EL (cell line): ENCODE data around the gene OR1M1.
"Not testable (repeated sequence)": the region's sequence is repeated elsewhere in the genome, so short reads cannot be mapped to it uniquely, and the experiment has no call there.

Source experiments
- DNase-seq: peaks from one replicate; pipeline ENCODE4 v3.0.0-alpha.2; 2016

OR1M1 gene

DNA sequence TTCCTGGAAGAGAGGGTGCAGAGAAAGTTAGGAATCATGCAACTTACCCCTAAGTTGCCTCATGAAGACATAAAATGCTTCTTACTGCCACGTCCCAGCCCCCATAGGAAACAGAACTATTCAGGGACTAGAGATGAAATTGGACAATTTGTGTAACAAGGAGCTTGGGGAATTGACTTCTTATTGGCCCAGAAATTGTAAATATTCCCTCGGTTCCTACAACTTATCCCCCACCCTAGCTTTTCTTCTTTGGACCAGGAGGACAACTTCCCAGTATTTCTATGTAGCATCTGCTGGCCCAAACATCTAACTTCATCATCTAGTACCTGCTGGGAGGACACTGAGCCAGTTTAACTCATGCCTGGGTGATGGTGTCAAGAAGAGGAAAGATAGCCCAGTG lies at the start of gene OR1M1:
OR1M1 (plus strand) TSS at position 301 of the 400 bp plus-strand sequence. CDS start 6,184 bp downstream, outside the sequence.
- no peak for DNase-seq

DNA sequence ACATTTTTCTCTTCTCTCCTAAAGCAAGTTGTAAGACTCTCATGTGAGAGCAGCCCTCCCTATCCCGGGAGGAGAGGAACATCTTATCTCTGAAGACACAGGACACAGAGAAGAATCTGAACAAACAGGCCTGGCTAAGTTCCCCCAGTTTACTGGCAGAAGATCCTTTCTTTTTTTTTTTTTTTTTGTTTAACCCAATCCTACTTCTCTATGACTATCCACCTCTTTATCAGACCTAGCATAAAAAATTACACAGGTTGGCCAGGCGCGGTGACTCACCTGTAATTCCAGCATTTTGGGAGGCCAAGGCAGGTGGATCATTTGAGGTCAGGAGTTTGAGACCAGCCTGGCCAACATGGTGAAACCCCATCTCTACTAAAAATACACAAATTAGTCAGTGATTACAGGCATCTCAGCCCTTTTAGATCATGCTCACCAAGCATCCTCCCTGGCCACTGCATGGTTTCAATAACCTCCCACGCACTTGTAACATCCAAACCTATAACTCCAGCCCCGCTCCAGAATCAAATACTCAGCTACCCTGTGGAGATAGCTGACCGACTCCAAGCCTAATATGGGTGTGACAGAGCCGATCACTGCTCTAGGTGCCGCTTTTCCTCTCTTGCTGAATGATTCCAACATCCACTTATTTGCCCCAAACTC lies 49.3 kb upstream of the OR1M1 start:
- DNase-seq, result no peak

- no peak for DNase-seq
Measured at GRCh38 chr19:9039728-9040127, 47.1 kb upstream of the OR1M1 start.

DNA sequence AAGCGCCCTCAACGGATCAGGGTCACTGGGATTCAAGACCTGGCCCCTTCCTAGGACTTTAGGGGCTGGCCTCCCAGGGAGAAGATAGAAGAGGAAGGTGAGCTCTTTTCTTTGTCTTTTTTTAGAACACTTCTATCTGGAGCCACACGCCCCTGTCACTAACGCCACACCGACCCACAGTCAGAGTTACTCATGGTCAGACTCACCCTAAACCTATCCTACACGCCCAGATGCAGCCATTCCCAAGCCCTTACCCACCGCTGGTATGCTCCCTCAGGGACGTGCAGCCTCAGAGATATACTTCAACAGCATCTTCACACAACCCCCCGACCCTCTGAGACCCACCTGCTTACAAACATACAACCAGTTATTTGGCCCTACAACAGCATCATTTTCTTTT lies 46.7 kb upstream of the OR1M1 start:
- DNase-seq, result no peak

GRCh38 chr19:9041023-9041422 lies 45.8 kb upstream of the OR1M1 start:
- no peak for DNase-seq

DNA sequence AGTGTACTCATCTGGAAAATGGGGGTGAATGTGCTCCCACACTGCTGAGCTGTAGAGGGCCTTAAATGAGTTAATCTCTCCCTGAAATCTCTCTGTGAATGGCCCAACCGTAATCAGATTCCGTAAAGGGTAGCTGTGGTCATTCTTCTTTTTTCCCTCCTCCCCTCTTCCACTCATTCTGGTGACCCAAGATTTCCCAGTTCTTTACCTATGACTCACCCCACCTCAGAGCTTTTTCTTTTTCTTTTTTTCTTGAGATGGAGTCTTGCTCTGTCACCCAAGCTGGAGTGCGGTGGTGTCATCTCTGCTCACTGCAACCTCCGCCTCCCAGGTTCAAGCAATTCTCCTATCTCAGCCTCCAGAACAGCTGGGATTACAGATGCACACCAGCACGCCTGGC lies 43.3 kb upstream of the OR1M1 start:
- no peak for DNase-seq

DNA sequence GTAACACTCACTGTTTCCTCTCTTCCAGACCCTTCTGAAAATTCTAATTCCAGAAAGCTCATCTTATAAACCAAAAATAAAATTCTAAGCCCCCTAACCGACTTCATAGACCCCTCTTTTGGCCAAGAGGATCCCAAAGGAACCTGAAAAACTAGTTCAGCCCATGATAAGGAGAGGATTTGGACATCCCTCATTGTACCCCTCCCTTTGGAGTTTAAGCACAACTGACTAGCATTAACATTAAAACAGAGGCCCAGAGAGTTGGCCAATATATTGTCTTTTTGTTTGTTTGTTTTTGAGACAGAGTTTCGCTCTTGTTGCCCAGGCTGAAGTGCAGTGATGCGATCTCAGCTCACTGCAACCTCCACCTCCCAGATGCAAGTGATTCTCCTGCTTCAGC lies 42.4 kb upstream of the OR1M1 start:
- no peak for DNase-seq

GRCh38 chr19:9046694-9047093 lies 40.2 kb upstream of the OR1M1 start:
- DNase-seq, result no peak

- DNase-seq, result no peak
Measured at GRCh38 chr19:9052894-9053293, 34.0 kb upstream of the OR1M1 start.

DNA sequence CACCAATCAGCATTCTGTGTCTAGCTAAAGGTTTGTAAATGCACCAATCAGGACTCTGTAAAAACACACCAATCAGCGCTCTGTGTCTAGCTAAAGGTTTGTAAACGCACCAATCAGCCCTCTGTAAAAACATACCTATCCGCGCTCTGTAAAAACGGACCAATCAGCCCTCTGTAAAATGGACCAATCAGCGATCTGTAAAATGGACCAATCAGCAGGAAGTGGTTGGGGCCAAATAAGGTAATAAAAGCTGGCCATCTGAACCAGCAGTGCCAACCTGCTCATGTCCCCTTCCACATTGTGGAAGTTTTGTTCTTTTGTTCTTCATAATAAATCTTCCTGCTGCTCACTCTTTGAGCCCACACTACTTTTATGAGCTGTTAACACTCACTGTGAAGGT lies 33.2 kb upstream of the OR1M1 start:
- not testable (repeated sequence) for DNase-seq

DNA sequence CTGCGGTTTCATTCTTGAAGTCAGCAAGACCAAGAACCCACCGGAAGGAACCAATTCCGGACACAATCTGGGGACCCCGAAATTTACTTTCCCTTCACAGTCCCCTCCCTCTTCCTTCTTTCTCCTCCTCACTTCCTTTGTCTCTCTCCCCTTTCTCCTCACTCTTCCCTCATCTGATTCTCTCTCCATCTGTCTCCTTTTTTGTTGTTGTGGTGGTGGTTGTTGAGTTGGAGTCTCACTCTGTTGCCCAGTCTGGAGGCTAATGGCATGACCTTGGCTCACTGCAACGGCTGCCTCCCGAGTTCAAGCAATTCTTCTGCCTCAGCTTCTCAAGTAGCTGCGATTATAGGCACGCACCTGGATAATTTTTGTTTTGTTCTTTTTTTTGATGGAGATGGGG lies 32.7 kb upstream of the OR1M1 start:
- no peak for DNase-seq

GRCh38 chr19:9054765-9055164 lies 32.1 kb upstream of the OR1M1 start:
- no peak for DNase-seq

DNA sequence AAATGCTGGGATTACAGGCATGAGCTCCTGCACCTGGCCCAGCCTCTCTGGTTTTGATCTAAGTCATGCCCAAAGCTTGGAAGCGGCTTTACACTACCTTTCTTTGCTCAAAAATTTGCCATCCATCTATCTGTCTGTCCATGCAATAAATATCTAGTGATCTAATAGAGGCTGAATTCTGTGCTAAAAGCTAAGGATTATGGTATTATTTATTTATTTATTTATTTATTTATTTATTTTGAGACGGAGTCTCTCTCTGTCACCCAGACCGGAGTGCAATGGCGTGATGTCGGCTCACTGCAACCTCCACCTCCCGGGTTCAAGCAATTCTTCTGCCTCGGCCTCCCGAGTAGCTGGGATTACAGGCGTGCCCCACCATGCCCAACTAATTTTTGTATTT lies 30.7 kb upstream of the OR1M1 start:
- not testable (repeated sequence) for DNase-seq

GRCh38 chr19:9057505-9058258 lies 29.2 kb upstream of the OR1M1 start:
- no peak for DNase-seq

DNA sequence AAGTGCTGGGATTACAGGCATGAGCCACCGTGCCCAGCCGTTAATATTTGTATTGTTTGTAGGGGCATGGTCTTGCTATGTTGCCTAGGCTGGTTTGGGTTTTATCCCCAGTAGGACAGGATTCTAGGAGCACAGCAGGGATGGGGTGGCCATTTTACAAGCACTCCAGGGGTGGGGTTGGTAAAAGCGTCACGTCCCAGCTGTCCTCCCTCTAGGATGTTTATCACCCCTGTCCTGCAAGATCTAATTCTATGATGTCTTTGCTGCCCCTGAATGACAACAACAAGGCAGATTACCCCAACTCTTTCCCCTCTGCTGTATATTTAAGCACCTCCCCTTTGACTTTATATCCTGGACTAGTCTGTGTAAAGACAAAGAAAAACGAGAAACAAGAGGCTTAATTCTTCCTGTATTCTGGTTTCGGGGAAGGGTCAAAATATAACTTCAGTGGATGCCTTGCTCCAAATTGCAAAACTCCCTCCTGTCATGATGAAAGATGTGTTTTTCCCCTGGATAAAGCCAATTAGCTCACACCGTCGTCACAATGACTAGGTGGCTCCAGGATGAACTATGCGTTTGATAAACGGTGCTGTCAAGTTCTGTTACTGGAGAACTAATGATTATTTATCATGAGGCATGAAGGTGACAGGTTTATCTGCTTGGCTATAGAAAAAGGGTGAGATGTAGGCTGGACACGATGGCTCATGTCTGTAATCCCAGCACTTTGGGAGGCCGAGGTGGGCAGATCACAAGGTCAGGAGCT lies 27.8 kb upstream of the OR1M1 start:
- DNase-seq, result no peak

- DNase-seq, result no peak
Measured at GRCh38 chr19:9060564-9061340, 26.1 kb upstream of the OR1M1 start.

DNA sequence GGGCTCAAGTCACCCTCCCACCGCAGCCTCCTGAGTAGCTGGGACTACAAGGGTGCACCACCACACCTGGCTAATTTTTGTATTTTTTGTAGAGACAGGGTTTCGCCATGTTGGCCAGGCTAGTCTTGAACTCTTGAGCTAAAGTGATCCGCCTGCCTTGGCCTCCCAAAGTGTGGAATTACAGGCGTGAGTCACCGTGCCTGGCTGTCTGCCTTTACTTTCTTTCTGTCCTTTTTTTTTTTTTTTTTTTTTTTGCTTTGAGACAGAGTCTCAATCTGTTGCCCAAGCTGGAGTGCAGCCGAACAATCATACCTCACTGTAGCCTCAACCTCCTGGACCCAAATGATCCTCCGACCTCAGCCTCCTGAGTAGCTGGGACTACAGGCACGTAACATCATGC lies 25.0 kb upstream of the OR1M1 start:
- DNase-seq, result peak; percentile 6

GRCh38 chr19:9065457-9066014 lies 21.3 kb upstream of the OR1M1 start:
- DNase-seq, result no peak

DNA sequence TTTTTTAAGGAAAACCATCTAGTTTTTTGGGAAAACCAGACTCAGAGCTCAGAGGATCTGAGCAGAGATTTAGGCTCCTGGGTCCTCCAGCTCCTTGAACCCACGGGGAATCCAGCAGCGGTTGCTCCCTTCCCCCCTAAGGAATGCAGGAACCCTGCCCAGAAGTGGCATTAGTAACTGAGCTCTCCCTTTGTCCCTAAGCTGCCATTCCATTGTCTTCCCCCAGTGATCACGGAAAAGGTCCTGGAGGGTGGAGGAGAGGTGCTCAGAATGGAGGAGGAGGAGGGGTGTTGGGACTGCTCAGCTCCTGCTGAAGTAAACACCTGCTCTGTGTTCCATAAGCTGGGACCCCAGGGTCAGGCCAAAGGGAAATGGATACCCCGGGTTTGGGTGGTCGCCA lies 16.8 kb upstream of the OR1M1 start:
- DNase-seq, result no peak

GRCh38 chr19:9071720-9072119 lies 15.1 kb upstream of the OR1M1 start:
- not testable (repeated sequence) for DNase-seq

- no peak for DNase-seq
Measured at GRCh38 chr19:9073806-9074205, 13.1 kb upstream of the OR1M1 start.

DNA sequence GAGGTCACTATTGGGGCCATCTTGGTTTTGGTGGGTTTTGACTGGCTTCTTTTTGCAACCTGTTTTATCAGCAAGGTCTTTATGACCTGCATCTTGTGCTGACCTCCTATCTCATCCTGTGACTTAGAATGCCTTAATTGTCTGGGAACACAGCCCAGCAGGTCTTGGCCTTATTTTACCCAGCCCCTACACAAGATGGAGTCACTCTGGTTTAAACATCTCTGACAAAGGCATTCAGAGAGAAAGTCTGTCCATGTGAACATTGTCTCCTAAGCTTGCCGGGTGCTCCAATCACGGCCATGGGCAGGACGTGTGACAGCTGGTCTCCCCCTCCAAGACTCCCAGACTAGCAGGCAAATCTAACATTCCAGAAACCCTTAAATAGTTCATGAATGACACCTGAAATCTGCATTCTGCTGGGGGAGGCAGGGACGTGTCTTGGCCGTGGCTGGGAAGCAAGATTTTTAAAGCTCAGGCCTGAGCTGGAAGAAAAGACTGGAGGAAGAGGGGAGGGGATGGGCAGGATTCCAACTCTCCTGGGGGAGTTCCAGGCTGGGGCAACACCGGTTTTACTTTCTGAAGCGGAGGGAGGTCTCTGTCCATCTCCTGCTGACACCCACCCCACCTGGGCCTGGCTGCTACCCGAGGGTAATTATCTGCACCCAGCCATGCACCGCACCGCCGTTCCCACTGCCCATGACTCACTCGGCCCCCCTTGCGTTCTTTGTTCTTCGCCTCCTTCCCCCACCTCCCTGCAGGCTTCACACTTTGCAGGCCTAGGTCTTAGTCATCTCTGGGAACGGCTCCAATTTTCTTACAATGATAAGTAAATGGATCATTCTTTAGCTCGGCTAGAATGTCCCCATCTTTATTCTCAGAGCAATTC lies 11.6 kb upstream of the OR1M1 start:
- peak; percentile 96 for DNase-seq
